Measurements from ENCODE around the gene PGR. TPM values are rescaled to one million over a fixed set of nuclear protein-coding genes. Genes with fewer than 3 reads are reported as not detected.
"Not testable (repeated sequence)": the region's sequence is repeated elsewhere in the genome, so short reads cannot be mapped to it uniquely, and the experiment has no call there.

PGR gene
- total and polyA plus RNA-seq, 10 donors = 0.13 to 7.7 (median 2.5) TPM

- WGBS, 5 donors = 63 to 93% (median 72%) methylated on average over 1 of the region's 1 CpG
- H3K27ac ChIP-seq = no peak overlapping the region
- no peaks in the 10 kb centered on the region for H3K4me1 ChIP-seq
- no peak overlapping the region for H3K4me3 ChIP-seq
- TF ChIP-seq, protein P1, sequence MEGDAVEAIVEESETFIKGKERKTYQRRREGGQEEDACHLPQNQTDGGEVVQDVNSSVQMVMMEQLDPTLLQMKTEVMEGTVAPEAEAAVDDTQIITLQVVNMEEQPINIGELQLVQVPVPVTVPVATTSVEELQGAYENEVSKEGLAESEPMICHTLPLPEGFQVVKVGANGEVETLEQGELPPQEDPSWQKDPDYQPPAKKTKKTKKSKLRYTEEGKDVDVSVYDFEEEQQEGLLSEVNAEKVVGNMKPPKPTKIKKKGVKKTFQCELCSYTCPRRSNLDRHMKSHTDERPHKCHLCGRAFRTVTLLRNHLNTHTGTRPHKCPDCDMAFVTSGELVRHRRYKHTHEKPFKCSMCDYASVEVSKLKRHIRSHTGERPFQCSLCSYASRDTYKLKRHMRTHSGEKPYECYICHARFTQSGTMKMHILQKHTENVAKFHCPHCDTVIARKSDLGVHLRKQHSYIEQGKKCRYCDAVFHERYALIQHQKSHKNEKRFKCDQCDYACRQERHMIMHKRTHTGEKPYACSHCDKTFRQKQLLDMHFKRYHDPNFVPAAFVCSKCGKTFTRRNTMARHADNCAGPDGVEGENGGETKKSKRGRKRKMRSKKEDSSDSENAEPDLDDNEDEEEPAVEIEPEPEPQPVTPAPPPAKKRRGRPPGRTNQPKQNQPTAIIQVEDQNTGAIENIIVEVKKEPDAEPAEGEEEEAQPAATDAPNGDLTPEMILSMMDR (IDR thresholded peaks at IDR 0.05 in 8 of 11, conservative IDR thresholded peaks at IDR 0.05 in 3 of 11) = no peak
- TF ChIP-seq POLR2AphosphoS5 (IDR thresholded peaks at IDR 0.05) = no peak
- H3K36me3 ChIP-seq = no peaks in the 10 kb centered on the region
- DNase-seq = no peak
- intact Hi-C loops (cut with DNase I; ENCODE audit: low total_unique reads) = no loop called here
- no peaks in the 10 kb centered on the region for H3K27me3 ChIP-seq (replicated peaks in 1 of 7)
- H3K9me3 ChIP-seq = no peaks in the 10 kb centered on the region
Measured at GRCh38 chr11:101019870-101020269, 109.7 kb downstream of the PGR start.

GRCh38 chr11:101014600-101015285 lies 114.9 kb downstream of the PGR start:
- Histone ChIP-seq H3K27ac (no peak overlapping the region), H3K27me3 (replicated peaks in 1 of 7) (no peaks in the 10 kb centered on the region), H3K4me3 (no peak overlapping the region), H3K9me3 (peaks cover 0 to 10% (median 0%) of the 10 kb centered on the region in 8 donors), H3K36me3 (no peaks in the 10 kb centered on the region), H3K4me1 (peaks cover 0 to 9% (median under 1%) of the 10 kb centered on the region in 6 donors)
- DNase-seq = no peak
- TF ChIP-seq POLR2A (IDR thresholded peaks at IDR 0.05) (no peak), POLR2AphosphoS5 (IDR thresholded peaks at IDR 0.05) (no peak)
- TF ChIP-seq, protein P1 (IDR thresholded peaks at IDR 0.05 in 8 of 11, conservative IDR thresholded peaks at IDR 0.05 in 3 of 11) = no peak
- intact Hi-C loops (cut with DNase I; ENCODE audit: low total_unique reads) = no loop called here

- intact Hi-C loops (cut with DNase I; ENCODE audit: low total_unique reads); H3K27me3 ChIP-seq (replicated peaks in 1 of 7); H3K4me3 ChIP-seq; H3K36me3 ChIP-seq; DNase-seq; H3K27ac ChIP-seq; H3K9me3 ChIP-seq: not testable (repeated sequence)
- peaks cover 0 to 19% (median 6%) of the 10 kb centered on the region in 6 donors for H3K4me1 ChIP-seq
Measured at GRCh38 chr11:101013702-101014101, 115.9 kb downstream of the PGR start.

GRCh38 chr11:101011881-101012280 lies 117.7 kb downstream of the PGR start:
- 83 to 97% (median 90%) methylated on average over 5 of the region's 5 CpGs for WGBS, 5 donors
- Histone ChIP-seq H3K4me3 (no peak overlapping the region), H3K27me3 (replicated peaks in 1 of 7) (no peaks in the 10 kb centered on the region), H3K36me3 (no peaks in the 10 kb centered on the region), H3K27ac (no peak overlapping the region), H3K4me1 (peaks cover 0 to 21% (median 6%) of the 10 kb centered on the region in 6 donors), H3K9me3 (peaks cover 0 to 12% (median 0%) of the 10 kb centered on the region in 8 donors)
- intact Hi-C loops (cut with DNase I; ENCODE audit: low total_unique reads) = no loop called here
- no peak for DNase-seq
- TF ChIP-seq, protein P1 (IDR thresholded peaks at IDR 0.05 in 8 of 11, conservative IDR thresholded peaks at IDR 0.05 in 3 of 11) = no peak
- TF ChIP-seq POLR2A (IDR thresholded peaks at IDR 0.05) = no peak
- TF ChIP-seq POLR2AphosphoS5 (IDR thresholded peaks at IDR 0.05) = no peak

Data from spleen (tissue), 11 donors.